ENCODE results near the gene NEK6.

NEK6 gene

GRCh38 chr9:124342402-124342775 is 84.6 kb downstream of the NEK6 start:
- Histone ChIP-seq H3K9me3 (peaks cover 4% of the 10 kb centered on the region), H3K27me3 (no peaks in the 10 kb centered on the region), H3K9ac (peak overlapping the region; percentile 62; the same call in 1 of the 2 replicates), H3K27ac (peak overlapping the region; percentile 64), H3K36me3 (peaks cover 88% of the 10 kb centered on the region), H3K4me3 (no peak overlapping the region), H3K4me2 (peak overlapping the region; percentile 78), H4K20me1 (peaks cover 57% of the 10 kb centered on the region), H3K4me1 (peaks cover 32% of the 10 kb centered on the region)
- no peak for TF ChIP-seq Cebpa-rat (IDR thresholded peaks at IDR 0.05)

- Histone ChIP-seq H3K9ac (peak overlapping the region; percentile 62), H3K4me1 (peaks cover 38% of the 10 kb centered on the region), H3K4me3 (no peak overlapping the region), H3K27ac (peak overlapping the region; percentile 64), H3K4me2 (peak overlapping the region; percentile 78), H4K20me1 (peaks cover 62% of the 10 kb centered on the region), H3K36me3 (peaks cover 88% of the 10 kb centered on the region), H3K27me3 (no peaks in the 10 kb centered on the region), H3K9me3 (no peaks in the 10 kb centered on the region; the same call in 1 of the 2 replicates)
- TF ChIP-seq Cebpa-rat (IDR thresholded peaks at IDR 0.05) = no peak
Observed at GRCh38 chr9:124342776-124343485, 85.2 kb downstream of the NEK6 start.

- peak overlapping the region; percentile 62; the same call in 1 of the 2 replicates for H3K9ac ChIP-seq
- no peaks in the 10 kb centered on the region for H3K27me3 ChIP-seq
- peak overlapping the region; percentile 78 for H3K4me2 ChIP-seq
- no peak overlapping the region for H3K4me3 ChIP-seq
- peaks cover 70% of the 10 kb centered on the region for H4K20me1 ChIP-seq
- peaks cover 39% of the 10 kb centered on the region for H3K4me1 ChIP-seq
- H3K36me3 ChIP-seq = peaks cover 88% of the 10 kb centered on the region
- no peak for TF ChIP-seq Cebpa-rat (IDR thresholded peaks at IDR 0.05)
- H3K9me3 ChIP-seq = no peaks in the 10 kb centered on the region
- peak overlapping the region; percentile 46; the same call in 1 of the 2 replicates for H3K27ac ChIP-seq
Observed at GRCh38 chr9:124343533-124344290, 86.0 kb downstream of the NEK6 start.

GRCh38 chr9:124344291-124345050 is 86.7 kb downstream of the NEK6 start:
- Histone ChIP-seq H3K4me2 (peak overlapping the region; percentile 78; the same call in 1 of the 2 replicates), H3K4me1 (peaks cover 39% of the 10 kb centered on the region), H3K9ac (no peak overlapping the region), H3K27ac (no peak overlapping the region), H3K9me3 (no peaks in the 10 kb centered on the region), H3K4me3 (no peak overlapping the region), H4K20me1 (peaks cover 78% of the 10 kb centered on the region), H3K36me3 (peaks cover 88% of the 10 kb centered on the region), H3K27me3 (no peaks in the 10 kb centered on the region)
- TF ChIP-seq Cebpa-rat (IDR thresholded peaks at IDR 0.05) = no peak

- H3K9ac ChIP-seq = no peak overlapping the region
- no peaks in the 10 kb centered on the region for H3K9me3 ChIP-seq
- peaks cover 84% of the 10 kb centered on the region for H4K20me1 ChIP-seq
- H3K27ac ChIP-seq = no peak overlapping the region
- H3K27me3 ChIP-seq = no peaks in the 10 kb centered on the region
- no peak overlapping the region for H3K4me3 ChIP-seq
- no peak for TF ChIP-seq Cebpa-rat (IDR thresholded peaks at IDR 0.05)
- H3K4me1 ChIP-seq = peaks cover 39% of the 10 kb centered on the region
- H3K4me2 ChIP-seq = no peak overlapping the region
- peaks cover 88% of the 10 kb centered on the region for H3K36me3 ChIP-seq
Observed at GRCh38 chr9:124345063-124345462, 87.3 kb downstream of the NEK6 start.

- Histone ChIP-seq H3K4me1 (peaks cover 39% of the 10 kb centered on the region), H3K9me3 (no peaks in the 10 kb centered on the region), H3K36me3 (peaks cover 88% of the 10 kb centered on the region), H4K20me1 (peaks cover 91% of the 10 kb centered on the region), H3K27ac (no peak overlapping the region), H3K4me2 (no peak overlapping the region), H3K9ac (no peak overlapping the region), H3K27me3 (no peaks in the 10 kb centered on the region), H3K4me3 (no peak overlapping the region)
- TF ChIP-seq Cebpa-rat (IDR thresholded peaks at IDR 0.05) = no peak
Observed at GRCh38 chr9:124345751-124346281, 88.1 kb downstream of the NEK6 start.

GRCh38 chr9:124346347-124347163 is 88.8 kb downstream of the NEK6 start:
- Histone ChIP-seq H3K27me3 (no peaks in the 10 kb centered on the region), H3K9me3 (no peaks in the 10 kb centered on the region), H3K27ac (no peak overlapping the region), H3K4me3 (no peak overlapping the region), H3K4me2 (no peak overlapping the region), H3K9ac (no peak overlapping the region), H4K20me1 (peaks cover 99% of the 10 kb centered on the region), H3K4me1 (peaks cover 39% of the 10 kb centered on the region), H3K36me3 (peaks cover 88% of the 10 kb centered on the region)
- TF ChIP-seq Cebpa-rat (IDR thresholded peaks at IDR 0.05) = no peak

GRCh38 chr9:124347206-124347967 is 89.6 kb downstream of the NEK6 start:
- Histone ChIP-seq H3K36me3 (peaks cover 91% of the 10 kb centered on the region), H3K4me1 (peaks cover 32% of the 10 kb centered on the region), H3K27me3 (no peaks in the 10 kb centered on the region), H4K20me1 (peaks cover 99% of the 10 kb centered on the region), H3K9me3 (no peaks in the 10 kb centered on the region), H3K9ac (no peak overlapping the region), H3K27ac (no peak overlapping the region), H3K4me2 (peak overlapping the region; percentile 36), H3K4me3 (no peak overlapping the region)
- no peak for TF ChIP-seq Cebpa-rat (IDR thresholded peaks at IDR 0.05)
